Measurements from ENCODE around the gene MAG.

MAG gene

DNA sequence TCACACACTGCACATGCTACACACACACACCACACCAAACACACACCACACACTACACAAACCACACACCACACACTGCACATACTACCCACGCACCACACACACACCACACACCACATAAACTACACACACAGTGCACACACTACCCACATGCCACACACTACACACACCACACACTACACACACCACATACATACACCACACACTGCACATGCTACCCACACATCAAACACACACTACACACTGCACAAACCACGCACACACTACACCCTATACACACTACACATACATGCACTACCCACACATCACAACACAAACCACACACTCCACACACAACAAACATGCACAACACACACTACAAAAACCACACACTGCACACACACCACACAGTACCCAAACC is 6.0 kb downstream of the MAG start:
- no peak for DNase-seq (ENCODE audit: low read depth in 3 of 3)

DNA sequence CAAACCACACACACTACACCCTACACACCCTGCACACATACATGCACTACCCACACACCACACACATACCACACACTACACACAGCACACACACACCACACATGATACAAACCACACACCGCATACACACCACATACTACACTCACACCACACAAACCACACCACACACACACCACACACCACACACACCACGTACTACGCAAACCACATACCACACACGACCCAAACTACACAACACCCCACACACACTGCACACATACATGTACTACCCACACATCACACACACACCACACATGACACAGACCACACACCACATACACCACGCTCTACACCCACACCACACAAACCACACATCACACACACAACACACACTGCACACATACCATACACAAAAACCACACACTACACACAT is 6.6 kb downstream of the MAG start:
- DNase-seq (ENCODE audit: low read depth in 3 of 3) = no peak

DNA sequence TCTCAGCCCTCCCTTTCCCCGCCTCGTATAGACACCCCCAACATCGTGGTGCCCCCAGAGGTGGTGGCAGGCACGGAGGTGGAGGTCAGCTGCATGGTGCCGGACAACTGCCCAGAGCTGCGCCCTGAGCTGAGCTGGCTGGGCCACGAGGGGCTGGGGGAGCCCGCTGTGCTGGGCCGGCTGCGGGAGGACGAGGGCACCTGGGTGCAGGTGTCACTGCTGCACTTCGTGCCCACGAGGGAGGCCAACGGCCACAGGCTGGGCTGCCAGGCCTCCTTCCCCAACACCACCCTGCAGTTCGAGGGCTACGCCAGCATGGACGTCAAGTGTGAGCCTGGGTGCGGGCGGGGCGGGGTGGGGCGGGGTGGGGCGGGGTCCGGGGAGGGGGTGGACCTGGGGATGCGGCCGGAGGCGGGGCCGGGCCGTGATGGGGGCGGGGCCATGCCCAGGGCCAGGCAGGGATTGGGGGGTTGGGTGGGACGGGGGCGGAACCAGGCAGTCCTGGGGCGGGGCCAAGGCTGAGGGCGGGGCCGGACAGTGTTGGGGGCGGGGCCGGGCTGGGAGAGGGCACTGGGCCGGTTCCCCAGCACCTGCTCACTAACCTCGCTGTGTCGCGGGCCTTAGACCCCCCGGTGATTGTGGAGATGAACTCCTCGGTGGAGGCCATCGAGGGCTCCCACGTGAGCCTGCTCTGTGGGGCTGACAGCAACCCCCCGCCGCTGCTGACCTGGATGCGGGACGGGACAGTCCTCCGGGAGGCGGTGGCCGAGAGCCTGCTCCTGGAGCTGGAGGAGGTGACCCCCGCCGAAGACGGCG is 7.8 kb downstream of the MAG start:
- DNase-seq (ENCODE audit: low read depth in 3 of 3) = no peak

DNA sequence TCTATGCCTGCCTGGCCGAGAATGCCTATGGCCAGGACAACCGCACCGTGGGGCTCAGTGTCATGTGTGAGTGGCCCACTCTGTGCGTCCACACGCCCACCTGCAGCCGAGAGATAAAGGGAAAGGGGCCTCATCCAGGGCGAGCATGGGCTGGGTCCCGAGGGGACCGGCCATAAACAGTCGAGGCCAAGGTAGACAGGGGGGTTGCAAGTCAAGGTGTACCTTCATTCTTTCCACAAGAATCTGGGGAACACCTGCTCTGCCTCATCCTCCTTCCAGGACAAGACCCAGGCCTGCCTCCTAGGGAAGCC is 8.3 kb downstream of the MAG start:
- DNase-seq (ENCODE audit: low read depth in 3 of 3) = no peak

DNA sequence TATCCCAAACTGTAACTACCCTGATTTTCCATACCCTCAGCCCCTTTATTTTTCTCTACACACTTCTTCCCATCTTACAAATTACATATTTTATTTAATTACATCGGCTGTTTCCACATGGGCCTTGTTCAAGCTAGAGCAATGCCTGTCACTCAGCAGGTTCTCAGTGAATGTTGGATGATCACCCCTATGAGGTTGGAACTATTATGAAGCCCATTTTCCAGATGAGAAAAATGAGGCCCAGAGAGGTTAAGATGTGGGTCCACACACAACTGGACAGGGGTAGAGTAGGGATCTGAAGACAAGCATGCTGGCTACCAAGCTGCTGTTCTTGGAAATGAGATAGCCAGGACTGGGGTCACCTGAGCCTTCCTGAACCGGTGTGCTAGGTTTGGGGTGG is 10.0 kb downstream of the MAG start:
- no peak for DNase-seq (ENCODE audit: low read depth in 3 of 3)

DNA sequence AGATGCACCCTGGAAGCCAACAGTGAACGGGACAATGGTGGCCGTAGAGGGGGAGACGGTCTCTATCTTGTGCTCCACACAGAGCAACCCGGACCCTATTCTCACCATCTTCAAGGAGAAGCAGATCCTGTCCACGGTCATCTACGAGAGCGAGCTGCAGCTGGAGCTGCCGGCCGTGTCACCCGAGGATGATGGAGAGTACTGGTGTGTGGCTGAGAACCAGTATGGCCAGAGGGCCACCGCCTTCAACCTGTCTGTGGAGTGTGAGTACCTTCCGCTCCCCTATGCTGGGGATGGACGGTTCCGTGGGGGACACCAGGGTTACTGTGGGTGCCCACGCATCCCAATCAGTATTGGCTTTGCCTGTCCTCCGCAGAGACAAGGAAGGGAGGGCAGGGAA is 10.5 kb downstream of the MAG start:
- no peak for DNase-seq (ENCODE audit: low read depth in 3 of 3)

DNA sequence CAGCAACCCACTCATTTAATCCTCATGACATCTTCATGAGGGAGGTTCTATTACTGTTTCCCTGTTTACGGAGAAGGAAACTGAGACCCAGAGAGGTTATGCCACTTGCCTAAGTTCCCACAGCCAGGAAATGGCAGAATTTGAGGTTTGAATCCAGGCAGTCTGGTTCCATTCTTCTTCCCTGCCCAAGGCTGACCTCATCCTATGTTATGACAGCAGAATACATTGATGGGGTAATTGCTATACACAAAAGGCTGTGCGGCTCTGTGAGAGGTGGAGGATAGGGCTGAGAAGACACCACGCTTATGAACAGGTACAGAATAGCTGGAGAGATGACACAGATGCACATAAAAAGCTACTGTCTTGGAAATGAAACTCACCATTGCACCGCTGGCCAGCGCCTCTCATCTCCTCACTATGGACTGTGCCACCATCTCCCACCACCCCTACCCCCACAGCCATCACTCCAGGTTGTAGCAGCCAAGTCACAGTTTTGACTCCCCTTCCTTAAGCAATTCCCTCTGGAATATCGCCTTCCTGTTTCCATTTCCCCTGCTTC is 11.5 kb downstream of the MAG start:
- no peak for DNase-seq (ENCODE audit: low read depth in 3 of 3)

DNA sequence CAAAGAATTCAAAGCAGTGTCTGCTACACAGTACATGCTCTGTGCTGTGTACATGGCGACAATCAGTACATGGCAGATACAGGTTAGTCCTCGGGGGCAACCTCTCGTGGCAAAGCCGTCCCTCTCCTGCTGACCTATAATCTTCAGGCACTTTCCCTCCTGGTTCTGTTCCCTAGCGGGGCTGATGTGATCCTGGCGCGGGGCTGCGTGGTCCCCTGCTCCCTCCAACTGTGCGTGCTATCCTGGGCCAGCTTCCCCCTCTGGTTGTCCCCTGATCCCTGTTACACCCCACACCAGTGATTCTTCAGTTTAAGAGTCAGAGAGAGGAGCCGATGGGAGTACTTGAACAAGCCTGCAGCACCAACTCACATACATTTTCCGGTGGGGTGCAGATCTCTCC is 12.1 kb downstream of the MAG start:
- DNase-seq (ENCODE audit: low read depth in 3 of 3) = no peak

DNA sequence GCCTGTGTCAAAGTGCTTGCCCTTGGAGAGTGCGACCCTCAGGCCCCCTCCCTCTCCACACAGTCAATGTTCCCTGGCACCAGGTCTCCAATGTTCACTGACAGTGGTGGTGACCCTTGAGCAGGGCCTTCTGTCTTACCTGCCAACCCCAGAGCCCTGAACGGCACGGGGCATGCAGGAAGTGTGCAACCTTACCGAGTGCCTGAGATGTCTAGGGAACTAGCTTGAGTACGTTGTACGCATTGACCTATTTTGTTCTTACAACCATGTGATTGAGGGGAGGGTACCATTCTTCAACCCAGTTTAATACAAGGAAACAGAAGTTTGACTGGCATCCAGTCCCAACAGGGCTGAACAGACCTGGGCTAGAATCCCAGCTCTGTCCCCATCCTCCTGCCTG is 13.2 kb downstream of the MAG start:
- DNase-seq (ENCODE audit: low read depth in 3 of 3) = no peak

DNA sequence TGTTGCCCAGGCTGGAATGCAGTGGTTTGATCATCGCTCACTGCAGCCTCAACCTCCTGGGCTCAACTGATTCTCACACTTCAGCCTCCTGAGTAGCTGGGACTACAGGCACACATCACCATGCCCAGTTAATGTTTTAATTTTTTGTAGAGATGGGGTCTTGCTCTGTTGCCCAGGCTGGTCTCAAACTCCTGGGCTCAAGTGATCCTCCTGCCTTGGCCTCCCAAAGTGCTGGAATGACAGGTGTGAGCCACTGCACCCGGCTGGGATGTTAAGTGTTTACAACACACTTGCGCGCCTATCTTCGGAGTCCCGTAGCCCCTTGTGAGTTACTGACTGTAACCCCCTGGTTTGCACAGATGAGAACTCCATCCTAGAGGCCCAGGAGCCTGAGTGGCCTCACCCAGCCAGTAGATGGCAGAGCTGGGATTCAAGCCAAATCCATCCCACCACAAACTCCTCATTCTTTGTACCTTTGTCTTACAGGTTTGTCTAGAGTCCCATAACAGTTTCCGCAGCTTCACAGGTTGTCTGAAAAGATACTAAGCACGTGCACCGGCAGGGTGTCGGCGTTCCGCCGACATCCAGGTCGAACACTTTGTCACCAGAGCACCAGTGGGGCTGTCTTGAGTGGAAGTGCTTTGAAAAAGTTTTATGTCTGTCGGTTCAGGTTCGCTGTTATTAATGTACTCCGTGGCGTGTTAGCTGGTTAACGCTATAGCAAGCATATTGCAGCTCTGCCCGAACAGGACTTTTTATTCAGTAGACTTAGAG is 14.7 kb downstream of the MAG start:
- DNase-seq (ENCODE audit: low read depth in 3 of 3) = no peak

DNA sequence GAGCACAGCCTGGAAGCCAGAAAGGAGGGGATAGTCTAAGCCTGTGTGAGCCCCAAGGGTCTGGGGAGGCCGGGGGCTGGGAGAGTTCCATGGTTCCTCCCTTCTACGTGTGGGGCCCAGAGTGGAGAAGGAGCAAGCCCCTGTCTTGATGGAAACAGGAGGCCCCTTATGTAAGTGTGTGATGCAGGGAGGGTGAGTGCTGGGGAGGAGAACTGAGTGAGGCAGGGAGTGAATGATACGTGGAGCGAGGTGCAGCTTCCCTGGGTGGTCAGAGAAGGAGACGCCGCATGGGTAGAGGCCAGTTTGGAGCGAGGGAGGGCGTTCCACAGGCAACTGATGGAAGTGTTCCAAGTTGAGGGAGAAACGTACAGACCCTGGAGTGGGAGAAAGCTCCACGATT is 16.0 kb downstream of the MAG start:
- no peak for DNase-seq (ENCODE audit: low read depth in 3 of 3)

DNA sequence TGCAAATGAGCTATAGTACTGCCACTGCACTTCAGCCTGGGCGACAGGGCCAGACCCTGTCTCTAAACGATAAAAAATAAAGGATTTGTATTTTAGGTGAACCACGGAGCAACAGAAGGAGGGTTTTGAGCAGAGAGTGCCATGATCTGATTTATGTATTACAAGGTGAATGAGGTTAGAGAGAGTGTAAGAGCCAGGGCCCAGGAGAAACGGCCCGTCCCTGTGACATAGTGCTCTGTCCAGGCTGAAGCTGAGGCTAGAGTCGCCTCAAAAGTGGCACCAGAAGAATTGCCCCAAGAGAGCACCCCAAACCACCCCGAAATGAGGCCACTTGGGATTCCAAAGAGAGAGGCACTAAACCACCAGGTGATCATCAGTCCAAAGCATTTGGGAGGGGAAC is 16.9 kb downstream of the MAG start:
- DNase-seq (ENCODE audit: low read depth in 3 of 3) = no peak

DNA sequence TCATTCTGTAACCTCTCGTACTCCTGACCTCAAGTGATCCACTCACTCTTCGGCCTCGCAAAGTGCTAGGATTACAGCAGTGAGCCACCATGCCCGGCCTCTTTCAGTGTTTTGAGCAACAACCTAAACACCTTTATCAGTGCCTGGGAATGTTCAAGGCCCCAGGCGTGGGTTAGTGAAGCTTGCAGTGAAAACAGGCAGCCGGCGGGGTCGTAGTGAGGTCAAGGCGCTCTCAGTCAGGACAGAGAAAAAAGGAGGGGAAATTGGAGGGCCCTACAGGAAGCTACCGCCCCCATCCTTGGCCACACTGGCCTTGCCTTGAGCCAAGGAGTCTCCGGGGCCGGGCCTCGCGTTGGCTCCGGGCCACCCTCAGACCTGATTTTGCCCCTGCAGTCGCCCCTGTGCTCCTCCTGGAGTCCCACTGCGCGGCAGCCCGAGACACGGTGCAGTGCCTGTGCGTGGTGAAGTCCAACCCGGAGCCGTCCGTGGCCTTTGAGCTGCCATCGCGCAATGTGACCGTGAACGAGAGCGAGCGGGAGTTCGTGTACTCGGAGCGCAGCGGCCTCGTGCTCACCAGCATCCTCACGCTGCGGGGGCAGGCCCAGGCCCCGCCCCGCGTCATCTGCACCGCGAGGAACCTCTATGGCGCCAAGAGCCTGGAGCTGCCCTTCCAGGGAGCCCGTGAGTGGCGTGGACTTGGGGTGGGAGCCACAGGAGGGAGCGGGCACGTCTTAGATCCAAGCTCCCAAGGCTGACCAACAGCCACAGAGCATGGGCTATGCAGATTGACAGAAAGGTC is 17.7 kb downstream of the MAG start:
- no peak for DNase-seq (ENCODE audit: low read depth in 3 of 3)

DNA sequence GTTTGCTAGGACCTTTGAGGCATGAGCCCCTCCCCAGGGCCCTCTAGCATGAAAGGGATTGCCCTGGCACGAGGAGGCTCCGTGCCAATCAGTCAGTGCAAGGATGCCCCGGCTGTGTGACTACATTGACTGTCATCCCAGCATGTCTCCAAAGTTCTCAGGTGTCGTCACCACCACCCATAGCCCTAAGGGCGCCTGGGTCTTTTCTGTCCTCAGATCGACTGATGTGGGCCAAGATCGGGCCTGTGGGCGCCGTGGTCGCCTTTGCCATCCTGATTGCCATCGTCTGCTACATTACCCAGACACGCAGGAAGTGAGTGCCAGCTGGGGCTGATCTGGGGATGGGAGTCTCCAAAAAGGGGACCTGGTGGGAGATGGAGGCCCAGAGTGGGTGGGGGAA is 18.4 kb downstream of the MAG start:
- no peak for DNase-seq (ENCODE audit: low read depth in 3 of 3)

DNA sequence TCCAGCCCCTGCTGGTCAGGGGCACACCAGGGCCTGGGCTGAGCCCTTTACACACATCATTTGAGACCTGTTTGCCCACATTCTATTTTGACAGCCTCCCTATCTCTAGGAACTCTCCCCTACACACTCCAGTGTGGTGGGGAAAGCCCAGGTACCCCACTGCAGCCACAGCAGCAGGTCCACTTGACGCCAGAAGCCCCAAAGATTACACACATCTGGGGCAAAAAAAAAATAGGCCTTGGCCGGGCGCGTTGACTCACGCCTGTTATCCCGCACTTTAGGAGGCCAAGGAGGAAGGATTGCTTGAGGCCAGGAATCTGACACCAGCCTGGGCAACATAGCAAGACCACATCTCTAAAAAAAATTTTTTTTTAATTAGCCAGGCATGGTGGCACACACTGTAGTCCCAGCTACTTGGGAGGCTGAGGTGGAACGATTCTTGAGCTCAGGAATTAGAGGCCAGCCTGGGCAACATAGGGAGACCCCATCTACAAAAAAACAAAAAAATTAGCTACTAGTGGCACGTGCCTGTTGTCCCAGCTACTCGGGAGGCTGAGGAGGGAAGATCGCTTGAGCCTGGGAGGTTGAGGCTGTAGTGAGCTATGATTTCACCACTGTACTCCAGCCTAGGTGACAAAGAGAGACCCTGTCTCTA is 19.0 kb downstream of the MAG start:
- DNase-seq (ENCODE audit: low read depth in 3 of 3) = no peak

DNA sequence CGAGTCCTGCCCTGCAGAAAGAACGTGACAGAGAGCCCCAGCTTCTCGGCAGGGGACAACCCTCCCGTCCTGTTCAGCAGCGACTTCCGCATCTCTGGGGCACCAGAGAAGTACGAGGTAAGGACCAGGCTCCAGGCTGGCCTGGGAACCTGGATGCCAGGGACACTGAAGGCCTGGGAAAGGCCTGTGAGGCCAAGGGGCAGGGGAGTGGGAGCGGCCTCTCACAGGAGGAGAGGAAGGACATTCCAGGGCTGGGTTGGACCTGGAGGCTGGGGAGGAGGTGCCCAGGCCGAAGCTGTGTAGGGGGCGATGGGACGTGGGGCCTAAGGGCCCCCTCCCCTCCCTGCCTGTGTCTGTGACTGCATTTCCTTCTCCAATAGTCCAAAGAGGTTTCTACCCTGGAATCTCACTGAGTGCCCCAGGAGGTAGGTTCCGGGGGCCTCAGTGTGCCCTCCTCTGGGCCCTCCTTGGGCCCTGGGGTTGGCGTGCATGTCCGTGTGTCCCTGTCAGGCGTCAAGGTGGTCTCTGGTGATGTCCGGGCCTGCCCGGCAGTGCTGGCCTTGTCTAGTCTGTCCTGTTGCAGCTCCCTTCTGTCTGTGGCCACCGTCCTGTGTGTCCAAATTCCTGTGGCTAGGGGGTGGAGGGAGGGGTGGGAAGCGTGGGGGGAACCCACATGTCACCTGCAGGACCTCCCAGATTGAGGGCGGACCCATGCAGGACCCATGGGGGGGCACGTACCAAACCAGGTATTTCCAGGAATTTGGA is 20.1 kb downstream of the MAG start:
- no peak for DNase-seq (ENCODE audit: low read depth in 3 of 3)

DNA sequence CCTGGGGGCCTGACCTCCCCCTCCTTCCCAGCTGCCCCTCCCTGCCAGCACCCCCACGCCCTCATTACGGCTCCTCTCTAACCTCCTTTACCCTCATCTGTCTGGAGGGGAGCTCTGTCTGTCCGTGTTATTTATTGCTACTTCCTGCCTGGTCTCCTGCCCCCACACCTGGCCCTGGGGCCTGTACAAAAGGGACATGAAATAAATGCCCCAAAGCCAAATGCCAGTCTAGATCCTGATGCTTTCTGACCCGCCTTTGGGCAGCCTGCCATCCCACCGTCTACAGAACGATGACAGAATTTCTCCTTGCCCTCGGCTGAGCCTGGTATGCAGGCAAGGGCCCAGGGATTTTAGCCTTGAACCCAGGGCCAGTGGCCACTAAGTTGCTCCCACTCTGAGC is 21.6 kb downstream of the MAG start:
- no peak for DNase-seq (ENCODE audit: low read depth in 3 of 3)

DNA sequence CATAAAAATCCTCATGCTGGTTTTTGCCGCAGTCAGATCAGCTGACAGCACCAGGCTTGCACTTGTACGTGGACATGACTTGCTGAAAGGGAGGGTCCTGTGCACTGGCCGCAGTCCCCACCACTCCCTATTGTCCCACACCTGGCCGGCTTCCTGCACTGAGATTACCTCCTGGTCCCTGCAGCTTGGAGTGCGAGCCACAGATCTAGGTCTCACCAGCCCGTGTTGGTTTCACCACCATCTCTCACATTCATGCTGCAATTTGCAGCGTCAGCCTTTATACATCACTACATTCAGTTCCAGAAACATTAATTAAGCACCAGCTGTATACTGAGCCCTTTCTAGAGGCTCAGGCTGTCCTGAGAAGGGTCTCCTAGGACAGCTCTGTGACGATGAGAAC is 22.1 kb downstream of the MAG start:
- no peak for DNase-seq (ENCODE audit: low read depth in 3 of 3)

DNA sequence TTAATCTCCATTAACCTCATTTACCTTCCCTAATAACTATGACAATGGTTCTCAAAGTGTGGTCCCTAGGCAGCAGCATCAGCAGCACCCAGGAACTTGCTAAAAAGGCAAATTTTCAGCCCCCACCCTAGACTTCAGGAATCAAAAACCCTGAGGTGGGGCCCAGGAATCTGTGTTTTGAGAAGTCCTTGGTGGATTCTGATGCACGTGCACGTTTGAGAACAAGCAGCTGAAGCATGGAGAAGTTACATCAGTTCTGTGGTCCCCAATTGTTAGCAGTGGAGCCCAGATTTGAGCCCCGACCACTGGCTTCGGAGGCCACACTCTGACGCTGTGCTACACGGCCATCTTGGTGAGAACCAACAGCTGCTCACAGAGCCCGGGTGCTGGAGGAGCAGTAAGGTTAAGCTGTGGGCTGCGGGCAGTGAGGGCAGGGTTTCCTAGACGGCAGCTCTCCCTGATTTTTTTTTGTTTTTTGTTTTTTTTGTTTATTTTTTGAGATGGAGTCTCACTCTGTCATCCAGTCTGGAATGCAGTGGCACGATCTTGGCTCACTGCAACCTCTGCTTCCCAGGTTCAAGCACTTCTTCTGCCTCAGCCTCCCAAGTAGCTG is 23.0 kb downstream of the MAG start:
- DNase-seq (ENCODE audit: low read depth in 3 of 3) = no peak

DNA sequence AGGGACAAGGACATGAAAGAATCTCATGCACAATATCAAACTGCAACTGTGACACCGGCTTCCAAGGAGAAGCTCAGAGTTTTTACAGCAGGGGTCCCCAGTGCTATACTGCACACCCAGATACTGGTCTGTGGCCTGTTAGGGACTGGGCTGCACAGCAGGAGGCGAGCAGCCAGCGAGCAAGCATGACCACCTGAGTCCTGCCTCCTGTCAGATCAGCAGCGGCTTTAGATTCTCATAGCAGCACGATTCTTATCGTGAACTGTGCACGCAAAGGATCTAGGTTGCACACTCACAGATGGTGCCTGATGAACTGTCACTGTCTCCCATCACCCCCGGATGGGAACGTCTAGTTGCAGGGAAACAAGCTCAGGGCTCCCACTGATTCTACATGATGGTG is 23.9 kb downstream of the MAG start:
- DNase-seq (ENCODE audit: low read depth in 3 of 3) = no peak

DNA sequence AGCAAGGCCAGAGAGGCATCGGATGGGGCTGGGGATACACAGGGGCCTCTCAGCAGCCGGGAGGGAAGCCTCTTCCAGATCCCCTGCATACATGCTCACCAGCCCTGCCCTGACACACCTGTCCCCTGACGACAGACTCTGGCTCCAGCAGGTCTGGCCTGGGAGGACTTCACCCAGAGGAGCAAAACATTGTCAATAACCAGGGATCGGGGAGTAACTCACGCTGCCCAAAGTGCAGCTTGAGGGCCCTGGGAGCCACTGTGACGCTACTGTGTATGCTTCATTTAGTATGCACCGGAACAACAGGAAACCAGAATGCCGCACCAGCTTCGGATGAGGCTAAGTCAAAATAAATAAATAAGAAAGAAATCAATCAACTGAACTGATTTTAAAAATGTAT is 24.6 kb downstream of the MAG start:
- no peak for DNase-seq (ENCODE audit: low read depth in 3 of 3)

Data from stimulated activated CD4-positive, alpha-beta T cell treated with anti-CD3 and anti-CD28 coated beads, TNF-alpha, amount 100 ng/mL, for 48 hours (primary cell).